ENCODE measurements around the gene HOXA11. TPM values are rescaled to one million over a fixed set of nuclear protein-coding genes. Genes with fewer than 3 reads are reported as not detected.

HOXA11 gene
- total and polyA plus RNA-seq, 10 of the 15 experiments (the other 5 are each of a cell fraction or from before 2014, with no cell fraction given) = not detected

- Histone ChIP-seq H2AFZ (ENCODE audit: control insufficient read depth, low read depth, low read length) (no peak within 1 kb of the TSS), H3K4me1 (ENCODE audit: control insufficient read depth, insufficient read depth, low read length) (no peaks in the 10 kb centered on the region; the same call in 1 of the 2 replicates), H3K4me2 (ENCODE audit: control insufficient read depth, insufficient read depth) (peak within 1 kb of the TSS; percentile 91), H3K27me3 (replicated peaks in 1 of 2; ENCODE audit: control insufficient read depth in 2 of 2, insufficient read depth in 2 of 2, low read length in 1 of 2) (peaks cover 20 to 59% of the 10 kb centered on the region in 2 experiments), H4K20me1 (ENCODE audit: control insufficient read depth, insufficient read depth) (no peaks in the 10 kb centered on the region), H3K4me3 (peak within 1 kb of the TSS; percentile 67; the same call in 1 of the 2 replicates), H3K36me3 (ENCODE audit: control insufficient read depth in 2 of 2, insufficient read depth in 2 of 2, low read length in 1 of 2) (no peaks in the 10 kb centered on the region), H3K9me3 (replicated peaks; ENCODE audit: control insufficient read depth, insufficient read depth, low read length) (no peaks in the 10 kb centered on the region; the same call in 2 of the 3 replicates), H3K27ac (ENCODE audit: control insufficient read depth, insufficient read depth) (no peak within 1 kb of the TSS), H3K9ac (ENCODE audit: control insufficient read depth, insufficient read depth, low read length) (no peak within 1 kb of the TSS), H3K79me2 (ENCODE audit: control insufficient read depth, insufficient read depth, low read length) (no peaks in the 10 kb centered on the region)
- 2% methylated on average over 50 of the region's 53 CpGs for WGBS (ENCODE audit: insufficient coverage, insufficient replicate concordance, low lambda C conversion rate, missing lambda C conversion rate)
- no peak for FAIRE-seq
- no peak for TF ChIP-seq PAX8 (IDR thresholded peaks at IDR 0.05)
- peak; percentile 42 for TF ChIP-seq SUZ12 (IDR thresholded peaks at IDR 0.05; ENCODE audit: unreplicated experiment)
- 0 out of 2 replicates have a peak, but pooled peaks have one; percentile 72 for TF ChIP-seq EZH2 (IDR thresholded peaks at IDR 0.05; ENCODE audit: borderline replicate concordance, control insufficient read depth, low read depth, low read length)
- TF ChIP-seq KAT2A (conservative IDR thresholded peaks at IDR 0.05; ENCODE audit: control insufficient read depth, low read depth, low read length) = no peak
- no peak for TF ChIP-seq MTA2 (IDR thresholded peaks at IDR 0.05; ENCODE audit: low read depth)
- SMC1A ChIA-PET (ENCODE audit: uncharacterized antibody, unreplicated experiment) = interaction anchor here (2.4 to 3.2 kb wide), 2 partner anchors 9 to 297 kb away, joined by 6 to 17 read pairs; no protein-coding TSS in a partner anchor
- in situ Hi-C loops (cut with MboI) (loop anchor here (25.0 kb wide), 1 partner anchor 1065 kb away; no protein-coding TSS in a partner anchor), intact Hi-C loops (cut with micrococcal nuclease; ENCODE audit: unreplicated experiment) (no loop called here)
- BruUV-seq (replicated peaks) = no TSS peak
- RAD21 ChIA-PET (ENCODE audit: unreplicated experiment) = interaction anchor here (1.3 to 2.8 kb wide), 2 partner anchors 289 to 297 kb away, joined by 3 to 9 read pairs; no protein-coding TSS in a partner anchor
- no peak for DNase-seq (ENCODE audit: low read depth, low spot score)
- CTCF ChIA-PET = interaction anchor here (0.7 to 5.5 kb wide), 7 partner anchors 10 to 1257 kb away, joined by 3 to 38 read pairs (median 4); no protein-coding TSS in a partner anchor
- no peak for ATAC-seq
- POLR2A ChIA-PET = no interaction called here
Measured at GRCh38 chr7:27151931-27152815, 32.9 kb downstream of the HOXA11 start, which contains the start of gene HOXA3. Gene HOXA3, minus strand, starts transcription at chr7:27152583. Its CDS starts 41,943 bp downstream, at chr7:27110640.
